Nephron progenitor cell (in vitro differentiated cells): Measurements from ENCODE around the gene MT1HL1.

Experiments
- DNase-seq: peaks from one replicate; pipeline ENCODE4 v3.0.0; 2021
- H3K27ac Mint-ChIP-seq: 2 replicates; pipeline ENCODE4 v1.8.0; 2021; ENCODE audit warnings: mild to moderate bottlenecking, moderate library complexity, mixed read lengths
- H3K27me3 Mint-ChIP-seq: 2 replicates; pipeline ENCODE4 v1.8.0; 2021; ENCODE audit warnings: mild to moderate bottlenecking, low read depth, mixed read lengths; ENCODE audit not compliant: poor library complexity
- H3K36me3 Mint-ChIP-seq: 2 replicates; pipeline ENCODE4 v1.8.0; 2021; ENCODE audit warnings: low read depth, mixed read lengths
- H3K4me1 Mint-ChIP-seq: 2 replicates; pipeline ENCODE4 v1.8.0; 2021; ENCODE audit warnings: mixed read lengths
- H3K4me3 Mint-ChIP-seq: 2 replicates; pipeline ENCODE4 v1.8.0; 2021; ENCODE audit warnings: mild to moderate bottlenecking, moderate library complexity, mixed read lengths
- H3K9me3 Mint-ChIP-seq: 2 replicates; pipeline ENCODE4 v1.8.0; 2021; ENCODE audit warnings: mild to moderate bottlenecking, moderate library complexity, mixed read lengths
- TF ChIP-seq, protein P1 (sequence below): fragments of 200-600 bp; sonication (generic); IDR thresholded peaks from 2 replicates; pipeline ENCODE4 v1.5.0; 2021; ENCODE audit warnings: antibody characterized with exemption

The MT1HL1 gene

DNA sequence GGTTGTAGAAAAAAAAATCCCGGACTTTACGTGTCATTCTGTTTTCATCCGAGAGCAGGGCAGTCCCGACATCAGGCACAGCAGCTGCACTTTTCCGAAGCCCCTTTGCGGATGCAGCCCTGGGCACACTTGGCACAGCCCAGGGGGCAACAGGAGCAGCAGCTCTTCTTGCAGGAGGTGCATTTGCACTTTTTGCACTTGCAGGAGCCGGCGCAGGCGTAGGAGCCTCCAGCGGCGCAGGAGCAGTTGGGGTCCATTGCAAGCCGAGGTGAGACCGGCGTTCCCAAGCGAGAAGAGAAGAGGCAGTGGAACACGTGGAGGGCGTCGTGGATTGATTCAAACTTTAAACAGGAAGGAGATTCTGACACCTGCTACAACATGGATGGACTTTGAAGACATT lies at the start of gene MT1HL1:
Gene MT1HL1, minus strand, starts transcription at position 326 of the 400 bp plus-strand sequence. Its CDS starts 69 bp downstream, at position 257.
- DNase-seq, result no peak
- H3K4me1 Mint-ChIP-seq, result no peaks in the 10 kb centered on the region
- H3K27ac Mint-ChIP-seq, result peak within 1 kb of the TSS; percentile 46
- H3K27me3 Mint-ChIP-seq, result peaks cover 11% of the 10 kb centered on the region
- no peaks in the 10 kb centered on the region for H3K9me3 Mint-ChIP-seq
- H3K36me3 Mint-ChIP-seq, result no peaks in the 10 kb centered on the region
- TF ChIP-seq, protein P1, sequence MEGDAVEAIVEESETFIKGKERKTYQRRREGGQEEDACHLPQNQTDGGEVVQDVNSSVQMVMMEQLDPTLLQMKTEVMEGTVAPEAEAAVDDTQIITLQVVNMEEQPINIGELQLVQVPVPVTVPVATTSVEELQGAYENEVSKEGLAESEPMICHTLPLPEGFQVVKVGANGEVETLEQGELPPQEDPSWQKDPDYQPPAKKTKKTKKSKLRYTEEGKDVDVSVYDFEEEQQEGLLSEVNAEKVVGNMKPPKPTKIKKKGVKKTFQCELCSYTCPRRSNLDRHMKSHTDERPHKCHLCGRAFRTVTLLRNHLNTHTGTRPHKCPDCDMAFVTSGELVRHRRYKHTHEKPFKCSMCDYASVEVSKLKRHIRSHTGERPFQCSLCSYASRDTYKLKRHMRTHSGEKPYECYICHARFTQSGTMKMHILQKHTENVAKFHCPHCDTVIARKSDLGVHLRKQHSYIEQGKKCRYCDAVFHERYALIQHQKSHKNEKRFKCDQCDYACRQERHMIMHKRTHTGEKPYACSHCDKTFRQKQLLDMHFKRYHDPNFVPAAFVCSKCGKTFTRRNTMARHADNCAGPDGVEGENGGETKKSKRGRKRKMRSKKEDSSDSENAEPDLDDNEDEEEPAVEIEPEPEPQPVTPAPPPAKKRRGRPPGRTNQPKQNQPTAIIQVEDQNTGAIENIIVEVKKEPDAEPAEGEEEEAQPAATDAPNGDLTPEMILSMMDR, result no peak
- H3K4me3 Mint-ChIP-seq, result no peak within 1 kb of the TSS

DNA sequence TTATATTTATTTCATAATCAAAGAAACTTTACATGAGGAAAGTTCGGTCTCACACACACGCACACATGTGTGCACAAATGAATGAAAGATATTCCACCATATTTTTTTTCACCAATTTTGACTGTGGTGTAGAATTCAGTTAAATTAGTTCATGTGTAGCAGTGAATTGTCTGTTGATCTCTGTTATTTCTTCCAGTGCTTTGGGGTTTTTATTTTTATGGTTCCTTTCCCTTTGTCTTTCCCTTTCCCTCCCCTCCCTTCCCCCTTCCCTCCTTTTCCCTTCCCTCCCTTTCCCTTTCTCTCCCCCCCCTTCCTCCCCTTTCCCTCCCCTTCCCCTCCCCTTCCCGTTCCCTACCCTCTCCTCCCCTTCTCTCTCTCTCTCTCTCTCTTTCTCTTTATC lies 46.7 kb upstream of the MT1HL1 start:
- Mint-ChIP-seq H3K4me3 (no peak overlapping the region), H3K36me3 (no peaks in the 10 kb centered on the region), H3K27ac (no peak overlapping the region), H3K4me1 (no peaks in the 10 kb centered on the region), H3K9me3 (no peaks in the 10 kb centered on the region), H3K27me3 (peaks cover 7% of the 10 kb centered on the region)
- no peak for DNase-seq
- TF ChIP-seq, protein P1, result no peak

- no peak for DNase-seq
- no peaks in the 10 kb centered on the region for H3K9me3 Mint-ChIP-seq
- H3K36me3 Mint-ChIP-seq, result no peaks in the 10 kb centered on the region
- H3K4me1 Mint-ChIP-seq, result no peaks in the 10 kb centered on the region
- peak overlapping the region; percentile 64 for H3K27ac Mint-ChIP-seq
- H3K4me3 Mint-ChIP-seq, result no peak overlapping the region
- H3K27me3 Mint-ChIP-seq, result peaks cover 6% of the 10 kb centered on the region
- TF ChIP-seq, protein P1, result no peak
Observed at GRCh38 chr1:237050185-237050584, 45.9 kb upstream of the MT1HL1 start.

DNA sequence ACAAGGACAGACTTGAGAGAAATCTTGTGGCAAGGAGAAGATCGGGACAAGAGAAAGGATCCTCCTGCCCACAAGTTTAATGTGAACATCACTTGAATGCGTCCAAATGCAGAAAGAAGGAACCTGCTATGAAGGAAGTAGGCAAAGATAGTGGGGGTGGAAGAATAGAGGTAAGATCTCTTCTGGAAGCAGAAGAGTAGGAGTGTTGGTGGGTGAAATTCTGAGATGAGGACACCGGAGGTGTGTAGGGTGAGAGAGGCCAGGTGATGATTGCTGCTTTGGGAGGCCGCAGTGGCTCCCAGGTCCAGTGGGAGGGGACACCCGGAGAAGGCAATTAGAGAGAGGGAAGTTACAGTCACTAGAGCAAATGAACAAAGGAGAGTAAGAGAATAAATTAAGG lies 44.6 kb upstream of the MT1HL1 start:
- TF ChIP-seq, protein P1, result no peak
- Mint-ChIP-seq H3K36me3 (no peaks in the 10 kb centered on the region), H3K27ac (no peak overlapping the region), H3K4me3 (no peak overlapping the region), H3K4me1 (no peaks in the 10 kb centered on the region), H3K27me3 (peaks cover 2% of the 10 kb centered on the region), H3K9me3 (no peaks in the 10 kb centered on the region)
- no peak for DNase-seq

DNA sequence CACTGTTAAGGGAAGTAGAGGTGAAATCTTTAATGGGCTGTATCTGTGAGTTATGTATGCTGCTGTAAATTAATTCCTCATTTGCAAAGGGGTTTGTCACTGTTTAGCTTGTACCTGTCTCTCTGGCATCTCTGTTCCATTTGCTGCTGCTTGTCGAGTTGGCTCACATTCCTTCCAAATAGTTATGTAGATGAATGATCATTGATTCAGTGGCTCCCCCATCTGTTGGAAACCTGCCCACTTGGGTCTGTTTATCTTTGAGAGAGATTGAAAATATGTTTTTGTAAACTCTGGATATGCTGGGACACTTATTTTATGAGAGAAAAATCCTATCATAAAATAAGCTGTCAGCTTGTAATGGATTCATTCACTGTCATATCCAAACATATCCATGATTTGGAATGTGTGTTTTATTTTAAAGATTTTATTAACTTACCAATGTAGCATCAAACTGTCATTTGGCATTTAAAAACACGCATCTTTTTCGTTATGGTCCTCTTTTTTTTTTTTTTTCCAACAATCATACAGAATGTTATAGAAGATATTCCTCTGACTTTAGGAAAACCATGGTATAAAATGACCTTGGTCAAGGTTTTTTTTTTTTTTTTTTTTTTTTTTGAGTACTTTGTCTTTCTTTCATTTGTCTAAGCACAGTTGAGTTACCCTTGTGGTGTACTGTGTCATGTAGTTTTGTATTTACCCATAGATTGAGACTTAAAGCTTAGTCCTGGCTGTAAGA lies 41.2 kb upstream of the MT1HL1 start:
- no peak overlapping the region for H3K4me3 Mint-ChIP-seq
- DNase-seq, result no peak
- H3K9me3 Mint-ChIP-seq, result no peaks in the 10 kb centered on the region
- H3K36me3 Mint-ChIP-seq, result no peaks in the 10 kb centered on the region
- H3K27ac Mint-ChIP-seq, result no peak overlapping the region
- TF ChIP-seq, protein P1, result no peak
- peaks cover 14% of the 10 kb centered on the region for H3K27me3 Mint-ChIP-seq
- H3K4me1 Mint-ChIP-seq, result peaks cover 13% of the 10 kb centered on the region
